Left kidney (tissue), 2 donors: Measurements from ENCODE around the gene LRRC49. TPM values are rescaled to one million over a fixed set of nuclear protein-coding genes. Genes with fewer than 3 reads are reported as not detected.
A peak's percentile ranks its signal among the peaks of the same experiment; 100 is the strongest.
"Not testable (repeated sequence)": the region's sequence is repeated elsewhere in the genome, so short reads cannot be mapped to it uniquely, and the experiment has no call there.

Experiments
- DNase-seq: peaks from one replicate; pipeline ENCODE4 v3.0.0-alpha.2; 2013
- polyA plus RNA-seq: library from polyadenylated mRNA; unstranded; fragments of 120-200 nt; gene quantifications from one replicate; pipeline ENCODE4 v1.2.1, GENCODE V29; 2013; ENCODE audit not compliant: insufficient read length

LRRC49 gene
- polyA plus RNA-seq, 1 donor: 20.9 TPM

- no peak for DNase-seq
These were observed 29.0 kb upstream of the LRRC49 start for GRCh38 chr15:70863450-70864218.

- DNase-seq: no peak
These were observed 25.5 kb upstream of the LRRC49 start for GRCh38 chr15:70866982-70867641.

- no peak for DNase-seq
These were observed 24.6 kb upstream of the LRRC49 start for GRCh38 chr15:70867911-70868467.

- no peak for DNase-seq
These were observed 23.3 kb upstream of the LRRC49 start for GRCh38 chr15:70869346-70869745.

- no peak for DNase-seq
These were observed 22.6 kb upstream of the LRRC49 start for GRCh38 chr15:70870051-70870450.

GRCh38 chr15:70871490-70871889 is 21.1 kb upstream of the LRRC49 start:
- DNase-seq: not testable (repeated sequence)

GRCh38 chr15:70873232-70874054 is 19.2 kb upstream of the LRRC49 start:
- DNase-seq: no peak

GRCh38 chr15:70875001-70875782 is 17.4 kb upstream of the LRRC49 start:
- no peak for DNase-seq

- no peak for DNase-seq
These were observed 16.6 kb upstream of the LRRC49 start for GRCh38 chr15:70876011-70876410.

GRCh38 chr15:70876683-70877082 is 15.9 kb upstream of the LRRC49 start:
- DNase-seq: no peak

GRCh38 chr15:70879401-70879800 is 13.2 kb upstream of the LRRC49 start:
- no peak for DNase-seq

- DNase-seq: no peak
These were observed 11.8 kb upstream of the LRRC49 start for GRCh38 chr15:70880781-70881180.

- DNase-seq: no peak
These were observed 10.3 kb upstream of the LRRC49 start for GRCh38 chr15:70882361-70882760.

- peak; percentile 52 for DNase-seq
These were observed 410 bp downstream of the LRRC49 start for GRCh38 chr15:70892912-70893560.

GRCh38 chr15:70902107-70902506 is 9.5 kb downstream of the LRRC49 start:
- no peak for DNase-seq

- no peak for DNase-seq
These were observed 14.2 kb downstream of the LRRC49 start for GRCh38 chr15:70906842-70907241.

GRCh38 chr15:70907784-70908471 is 15.3 kb downstream of the LRRC49 start:
- no peak for DNase-seq

GRCh38 chr15:70910958-70911357 is 18.3 kb downstream of the LRRC49 start:
- no peak for DNase-seq

- DNase-seq: no peak
These were observed 19.6 kb downstream of the LRRC49 start for GRCh38 chr15:70912187-70912586.

GRCh38 chr15:70916531-70916930 is 23.9 kb downstream of the LRRC49 start:
- DNase-seq: no peak

- DNase-seq: no peak
These were observed 25.3 kb downstream of the LRRC49 start for GRCh38 chr15:70917955-70918354.
